ENCODE results near the gene PARVB.
"Not testable (repeated sequence)": the region's sequence is repeated elsewhere in the genome, so short reads cannot be mapped to it uniquely, and the experiment has no call there.

The PARVB gene

GRCh38 chr22:44012591-44012990, 11.5 kb upstream of the PARVB start:
- H3K36me3 ChIP-seq, result no peaks in the 10 kb centered on the region
- no peaks in the 10 kb centered on the region for H3K9me3 ChIP-seq
- H3K27me3 ChIP-seq, result no peaks in the 10 kb centered on the region
- no peak overlapping the region for H3K4me3 ChIP-seq (ENCODE audit: low read depth in 1 of 2, low read length in 1 of 2)
- no peak for TF ChIP-seq CTCF (IDR thresholded peaks at IDR 0.05)
- no peaks in the 10 kb centered on the region for H3K4me1 ChIP-seq (ENCODE audit: control insufficient read depth in 1 of 2, insufficient read depth in 1 of 2, low read depth in 1 of 2, low read length in 1 of 2)
- no peak overlapping the region for H3K27ac ChIP-seq

GRCh38 chr22:44014241-44014640, 9.9 kb upstream of the PARVB start:
- no peaks in the 10 kb centered on the region for H3K27me3 ChIP-seq
- no peak overlapping the region for H3K27ac ChIP-seq
- no peaks in the 10 kb centered on the region for H3K4me1 ChIP-seq (ENCODE audit: control insufficient read depth in 1 of 2, insufficient read depth in 1 of 2, low read depth in 1 of 2, low read length in 1 of 2)
- no peaks in the 10 kb centered on the region for H3K9me3 ChIP-seq
- no peak for TF ChIP-seq CTCF (IDR thresholded peaks at IDR 0.05)
- no peaks in the 10 kb centered on the region for H3K36me3 ChIP-seq
- H3K4me3 ChIP-seq (ENCODE audit: low read depth in 1 of 2, low read length in 1 of 2), result no peak overlapping the region

DNA sequence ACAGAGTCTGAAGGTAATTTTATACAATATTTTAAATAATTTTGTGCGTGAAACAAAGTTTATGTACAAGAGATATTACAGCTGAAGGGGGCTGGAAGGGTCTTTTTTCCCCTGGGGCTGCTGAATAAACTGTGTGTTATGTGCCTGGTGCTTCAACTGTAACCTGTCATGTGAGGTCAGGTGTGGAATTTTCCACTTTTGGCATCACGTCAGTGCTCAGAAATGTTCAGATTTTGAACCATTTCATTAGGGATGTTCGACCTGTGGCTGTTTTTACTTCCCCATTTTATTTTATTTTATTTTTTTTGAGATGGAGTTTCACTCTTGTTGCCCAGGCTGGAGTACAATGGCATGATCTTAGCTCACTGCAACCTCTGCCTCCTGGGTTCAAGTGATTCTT, 7.5 kb upstream of the PARVB start:
- H3K4me1 ChIP-seq (ENCODE audit: control insufficient read depth in 1 of 2, insufficient read depth in 1 of 2, low read depth in 1 of 2, low read length in 1 of 2); H3K27me3 ChIP-seq; H3K27ac ChIP-seq; H3K4me3 ChIP-seq (ENCODE audit: low read depth in 1 of 2, low read length in 1 of 2); H3K9me3 ChIP-seq; H3K36me3 ChIP-seq: not testable (repeated sequence)

DNA sequence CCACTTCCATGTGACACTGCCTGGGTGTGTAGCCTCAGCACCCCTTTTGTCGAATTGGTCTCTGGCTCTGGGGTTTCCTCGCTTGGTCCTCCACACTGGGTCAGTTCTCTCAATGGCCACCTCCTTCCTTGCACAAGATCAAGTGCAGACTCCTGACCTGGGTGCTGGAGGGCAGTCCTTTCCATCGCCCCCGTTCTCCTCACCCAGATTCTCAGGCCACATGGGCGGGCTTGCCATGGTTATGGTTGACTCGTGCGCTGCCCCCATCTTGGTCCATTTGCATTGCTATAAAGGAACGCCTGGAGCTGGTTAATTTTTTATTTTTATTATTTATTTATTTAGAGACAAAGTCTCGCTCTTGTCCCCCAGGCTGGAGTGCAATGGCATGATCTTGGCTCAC, 5.5 kb upstream of the PARVB start:
- Histone ChIP-seq H3K4me1 (ENCODE audit: control insufficient read depth in 1 of 2, insufficient read depth in 1 of 2, low read depth in 1 of 2, low read length in 1 of 2) (peaks cover 1 to 2% of the 10 kb centered on the region in 2 experiments), H3K27me3 (peaks cover 7% of the 10 kb centered on the region), H3K36me3 (no peaks in the 10 kb centered on the region), H3K27ac (no peak overlapping the region), H3K9me3 (no peaks in the 10 kb centered on the region), H3K4me3 (ENCODE audit: low read depth in 1 of 2, low read length in 1 of 2) (no peak overlapping the region)
- TF ChIP-seq CTCF (IDR thresholded peaks at IDR 0.05), result no peak

- no peaks in the 10 kb centered on the region for H3K9me3 ChIP-seq
- peaks cover 5 to 6% of the 10 kb centered on the region in 2 experiments for H3K4me1 ChIP-seq (ENCODE audit: control insufficient read depth in 1 of 2, insufficient read depth in 1 of 2, low read depth in 1 of 2, low read length in 1 of 2)
- no peaks in the 10 kb centered on the region for H3K36me3 ChIP-seq
- TF ChIP-seq CTCF (IDR thresholded peaks at IDR 0.05), result no peak
- peaks cover 15% of the 10 kb centered on the region for H3K27me3 ChIP-seq
- H3K4me3 ChIP-seq (ENCODE audit: low read depth in 1 of 2, low read length in 1 of 2), result no peak overlapping the region
- no peak overlapping the region for H3K27ac ChIP-seq
Observed at GRCh38 chr22:44019416-44019815, 4.7 kb upstream of the PARVB start.

GRCh38 chr22:44019846-44020245, 4.3 kb upstream of the PARVB start:
- Histone ChIP-seq H3K9me3 (no peaks in the 10 kb centered on the region), H3K4me3 (ENCODE audit: low read depth in 1 of 2, low read length in 1 of 2) (no peak overlapping the region), H3K27me3 (peaks cover 20% of the 10 kb centered on the region), H3K27ac (no peak overlapping the region), H3K36me3 (no peaks in the 10 kb centered on the region), H3K4me1 (ENCODE audit: control insufficient read depth in 1 of 2, insufficient read depth in 1 of 2, low read depth in 1 of 2, low read length in 1 of 2) (peaks cover 9 to 11% of the 10 kb centered on the region in 2 experiments)
- no peak for TF ChIP-seq CTCF (IDR thresholded peaks at IDR 0.05)

Data from neutrophil (primary cell).